Measurements from ENCODE around the gene NELFE. TPM values are rescaled to one million over a fixed set of nuclear protein-coding genes. Genes with fewer than 3 reads are reported as not detected.
A peak's percentile ranks its signal among the peaks of the same experiment; 100 is the strongest.

NELFE gene
- total RNA-seq, 2 donors from 2014 or later = 90.3 to 132 TPM

DNA sequence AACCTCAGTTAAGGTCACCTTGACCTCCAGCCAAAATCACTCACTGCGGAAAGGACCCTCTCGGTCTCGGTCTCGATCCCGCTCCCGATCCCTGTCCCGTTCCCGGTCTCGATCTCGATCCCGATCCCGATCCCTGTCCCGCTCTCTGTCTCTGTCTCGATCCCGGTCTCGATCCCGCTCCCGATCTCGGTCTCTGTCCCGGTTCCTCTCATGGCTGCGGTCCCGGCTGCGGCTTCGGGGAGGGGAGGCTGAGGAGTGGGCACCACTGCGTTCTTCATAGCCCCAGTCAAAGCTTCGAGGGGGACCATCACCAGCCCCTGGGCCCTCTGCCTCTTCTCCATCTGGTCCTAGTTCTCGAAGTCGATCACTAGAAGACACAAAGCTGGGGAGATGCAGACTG lies 4.3 kb downstream of the NELFE start:
- no peaks in the 10 kb centered on the region for H3K27me3 ChIP-seq (ENCODE audit: control insufficient read depth, insufficient read depth, low read length, poor library complexity, severe bottlenecking)
- Mint-ChIP-seq H3K27me3 (ENCODE audit: insufficient read depth) (no peaks in the 10 kb centered on the region), H3K4me1 (peaks cover under 1% of the 10 kb centered on the region), H3K9me3 (no peaks in the 10 kb centered on the region), H3K4me3 (no peak overlapping the region), H3K36me3 (ENCODE audit: low read depth) (peaks cover 51% of the 10 kb centered on the region), H3K27ac (no peak overlapping the region)
- no peaks in the 10 kb centered on the region for H3K9me3 ChIP-seq (ENCODE audit: control insufficient read depth, low read length)
- TF ChIP-seq, protein P1, sequence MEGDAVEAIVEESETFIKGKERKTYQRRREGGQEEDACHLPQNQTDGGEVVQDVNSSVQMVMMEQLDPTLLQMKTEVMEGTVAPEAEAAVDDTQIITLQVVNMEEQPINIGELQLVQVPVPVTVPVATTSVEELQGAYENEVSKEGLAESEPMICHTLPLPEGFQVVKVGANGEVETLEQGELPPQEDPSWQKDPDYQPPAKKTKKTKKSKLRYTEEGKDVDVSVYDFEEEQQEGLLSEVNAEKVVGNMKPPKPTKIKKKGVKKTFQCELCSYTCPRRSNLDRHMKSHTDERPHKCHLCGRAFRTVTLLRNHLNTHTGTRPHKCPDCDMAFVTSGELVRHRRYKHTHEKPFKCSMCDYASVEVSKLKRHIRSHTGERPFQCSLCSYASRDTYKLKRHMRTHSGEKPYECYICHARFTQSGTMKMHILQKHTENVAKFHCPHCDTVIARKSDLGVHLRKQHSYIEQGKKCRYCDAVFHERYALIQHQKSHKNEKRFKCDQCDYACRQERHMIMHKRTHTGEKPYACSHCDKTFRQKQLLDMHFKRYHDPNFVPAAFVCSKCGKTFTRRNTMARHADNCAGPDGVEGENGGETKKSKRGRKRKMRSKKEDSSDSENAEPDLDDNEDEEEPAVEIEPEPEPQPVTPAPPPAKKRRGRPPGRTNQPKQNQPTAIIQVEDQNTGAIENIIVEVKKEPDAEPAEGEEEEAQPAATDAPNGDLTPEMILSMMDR (conservative IDR thresholded peaks at IDR 0.05) = no peak
- peaks cover 1% of the 10 kb centered on the region for H3K4me1 ChIP-seq (ENCODE audit: control insufficient read depth, insufficient read depth, low read length)
- no peak for DNase-seq
- 93 to 97% methylated on average over 25 to 28 of the region's 28 CpGs for WGBS, 2 experiments (ENCODE audit: insufficient coverage in 1 of 2, insufficient read length in 1 of 2)
- no peak overlapping the region for H3K27ac ChIP-seq (ENCODE audit: low read depth, low read length)
- peaks cover 67% of the 10 kb centered on the region for H3K36me3 ChIP-seq (ENCODE audit: control insufficient read depth, insufficient read depth, low read length)
- H3K9ac ChIP-seq (ENCODE audit: extremely low read depth, low read length, poor library complexity, severe bottlenecking) = no peak overlapping the region
- H3K4me3 ChIP-seq (ENCODE audit: low read length) = no peak overlapping the region

DNA sequence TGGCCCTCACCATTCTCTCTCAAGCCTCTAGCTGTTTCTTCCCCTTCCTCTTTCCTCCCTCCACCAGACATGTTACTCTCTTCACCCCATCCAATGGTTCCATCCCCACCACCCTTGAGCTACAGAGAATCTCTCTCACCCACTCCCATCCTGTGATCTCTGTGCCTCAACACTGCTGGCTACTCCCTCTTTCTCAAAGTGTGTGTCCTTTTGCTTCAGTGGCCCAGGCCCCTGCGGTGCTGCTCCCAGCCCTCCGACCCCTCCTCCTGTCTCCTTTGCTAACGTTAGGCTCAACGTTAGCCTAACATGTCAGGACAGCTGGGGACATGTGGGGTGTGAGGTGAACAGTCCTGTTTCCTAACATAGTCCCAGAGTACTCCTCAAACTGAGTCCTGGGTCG lies 5.9 kb downstream of the NELFE start:
- H3K36me3 ChIP-seq (ENCODE audit: control insufficient read depth, insufficient read depth, low read length) = peaks cover 67% of the 10 kb centered on the region
- Mint-ChIP-seq H3K4me3 (no peak overlapping the region), H3K27ac (no peak overlapping the region), H3K27me3 (ENCODE audit: insufficient read depth) (peaks cover 10% of the 10 kb centered on the region), H3K36me3 (ENCODE audit: low read depth) (peaks cover 51% of the 10 kb centered on the region), H3K9me3 (no peaks in the 10 kb centered on the region), H3K4me1 (no peaks in the 10 kb centered on the region)
- no peak for DNase-seq
- no peaks in the 10 kb centered on the region for H3K9me3 ChIP-seq (ENCODE audit: control insufficient read depth, low read length)
- H3K9ac ChIP-seq (ENCODE audit: extremely low read depth, low read length, poor library complexity, severe bottlenecking) = no peak overlapping the region
- 88 to 100% methylated on average over 2 to 5 of the region's 5 CpGs for WGBS, 2 experiments (ENCODE audit: insufficient coverage in 1 of 2, insufficient read length in 1 of 2)
- H3K27me3 ChIP-seq (ENCODE audit: control insufficient read depth, insufficient read depth, low read length, poor library complexity, severe bottlenecking) = peaks cover 4% of the 10 kb centered on the region
- H3K4me1 ChIP-seq (ENCODE audit: control insufficient read depth, insufficient read depth, low read length) = no peaks in the 10 kb centered on the region
- no peak overlapping the region for H3K4me3 ChIP-seq (ENCODE audit: low read length)
- no peak overlapping the region for H3K27ac ChIP-seq (ENCODE audit: low read depth, low read length)
- TF ChIP-seq, protein P1 (conservative IDR thresholded peaks at IDR 0.05) = no peak

DNA sequence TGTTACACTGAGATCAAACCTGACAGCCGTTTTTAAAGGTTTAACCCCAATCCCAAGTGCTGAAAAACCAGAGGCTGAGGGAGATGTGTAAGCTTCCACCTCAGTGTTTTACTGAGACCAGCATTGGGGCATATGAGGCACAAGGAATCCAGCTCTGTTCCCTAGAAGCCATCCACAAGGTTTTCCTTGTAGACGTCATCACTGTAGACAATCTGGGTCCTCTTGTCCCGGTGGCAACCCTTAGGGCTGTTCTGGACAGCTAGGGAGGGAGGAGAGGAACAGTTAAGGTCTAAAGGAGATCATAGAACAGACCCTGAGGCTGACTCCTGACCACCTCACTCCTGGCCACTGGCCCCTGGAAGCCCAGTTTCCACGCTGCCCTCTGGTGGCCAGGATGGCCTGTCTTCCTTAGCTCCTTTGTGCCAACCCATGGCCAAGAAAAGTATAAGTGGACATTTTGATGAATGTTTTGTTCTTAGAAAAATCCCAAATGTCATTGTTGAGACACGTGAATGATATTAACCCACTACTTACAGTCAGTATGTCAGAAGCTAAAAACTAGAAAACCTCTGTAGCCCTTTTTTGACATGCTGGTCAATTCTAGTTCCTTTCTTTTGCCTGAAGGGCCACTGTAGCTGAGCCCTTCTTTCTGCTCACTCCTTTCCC lies 6.5 kb downstream of the NELFE start:
- H3K4me1 Mint-ChIP-seq = no peaks in the 10 kb centered on the region
- no peak overlapping the region for H3K27ac ChIP-seq (ENCODE audit: low read depth, low read length)
- peak; percentile 87 for DNase-seq
- H3K4me3 Mint-ChIP-seq = no peak overlapping the region
- H3K4me3 ChIP-seq (ENCODE audit: low read length) = no peak overlapping the region
- peaks cover 16% of the 10 kb centered on the region for H3K27me3 Mint-ChIP-seq (ENCODE audit: insufficient read depth)
- H3K36me3 Mint-ChIP-seq (ENCODE audit: low read depth) = peaks cover 51% of the 10 kb centered on the region
- WGBS, 2 experiments (ENCODE audit: insufficient coverage in 1 of 2, insufficient read length in 1 of 2) = 76 to 84% methylated on average over 3 to 5 of the region's 5 CpGs
- peaks cover 10% of the 10 kb centered on the region for H3K27me3 ChIP-seq (ENCODE audit: control insufficient read depth, insufficient read depth, low read length, poor library complexity, severe bottlenecking)
- peaks cover 64% of the 10 kb centered on the region for H3K36me3 ChIP-seq (ENCODE audit: control insufficient read depth, insufficient read depth, low read length)
- no peak overlapping the region for H3K27ac Mint-ChIP-seq
- TF ChIP-seq, protein P1 (conservative IDR thresholded peaks at IDR 0.05) = peak; percentile 90
- H3K9me3 ChIP-seq (ENCODE audit: control insufficient read depth, low read length) = no peaks in the 10 kb centered on the region
- H3K4me1 ChIP-seq (ENCODE audit: control insufficient read depth, insufficient read depth, low read length) = no peaks in the 10 kb centered on the region
- no peak overlapping the region for H3K9ac ChIP-seq (ENCODE audit: extremely low read depth, low read length, poor library complexity, severe bottlenecking)
- no peaks in the 10 kb centered on the region for H3K9me3 Mint-ChIP-seq
